Prostate gland (tissue), 2 donors: ENCODE results near the gene L3HYPDH.

Experiments
- CTCF ChIP-seq, 4 experiments: fragments of 200-600 bp in 2 of 4; fragments of 450-650 bp in 2 of 4; sonication (generic) in 2 of 4; IDR thresholded peaks; 1 replicate in 3 of 4; 2 replicates in 1 of 4; pipeline ENCODE4 v1.5.1; 2016 to 2019; ENCODE audit warnings: antibody characterized with exemption in 4 of 4, mild to moderate bottlenecking in 2 of 4, moderate library complexity in 2 of 4
- POLR2A ChIP-seq: fragments of 450-650 bp; IDR thresholded peaks from one replicate; pipeline ENCODE4 v1.6.1; 2016; ENCODE audit warnings: antibody characterized with exemption, mild to moderate bottlenecking

GRCh38 chr14:59483363-59483762, 845 bp downstream of the L3HYPDH start:
- TF ChIP-seq CTCF (IDR thresholded peaks at IDR 0.05) (no peak), POLR2A (no peak)
